MCF 10A (cell line): ENCODE data around the gene PLA2G4E. TPM values are rescaled to one million over a fixed set of nuclear protein-coding genes. Genes with fewer than 3 reads are reported as not detected.

Source experiments
- BruUV-seq: library from RNA; stranded (reverse); fragments of 400-500 nt; replicated peaks from 2 replicates; lab custom pipeline; 2021; lab: Mats Ljungman, UMichigan
- CTCF ChIA-PET: fragments of 300-600 bp; sonication (Branson Sonifier 250); formaldehyde crosslinking; extraction: SDS; loops from one replicate; lab custom pipeline; 2021; ENCODE audit warnings: antibody characterized with exemption, inconsistent platforms; lab: Yijun Ruan, JAX
- POLR2A ChIA-PET: fragments of 300-600, 350-650 bp; sonication (Branson Sonifier 250); formaldehyde crosslinking; extraction: SDS; loops from one replicate; lab custom pipeline; 2020; ENCODE audit warnings: antibody characterized with exemption, inconsistent platforms; lab: Yijun Ruan, JAX
- DNase-seq: peaks from one replicate; pipeline ENCODE4 v3.0.0-alpha.2; 2018; ENCODE audit not compliant: unreplicated experiment
- H3K27ac Mint-ChIP-seq: one replicate; pipeline ENCODE4 v1.8.0; 2022; ENCODE audit warnings: mild to moderate bottlenecking, low read depth, mixed read lengths; ENCODE audit not compliant: unreplicated experiment
- H3K27me3 Mint-ChIP-seq: one replicate; pipeline ENCODE4 v1.8.0; 2022; ENCODE audit warnings: mixed read lengths; ENCODE audit not compliant: insufficient read depth, unreplicated experiment
- H3K36me3 Mint-ChIP-seq: one replicate; pipeline ENCODE4 v1.8.0; 2022; ENCODE audit warnings: mild to moderate bottlenecking, moderate library complexity, mixed read lengths; ENCODE audit not compliant: insufficient read depth, unreplicated experiment
- H3K4me1 Mint-ChIP-seq: one replicate; pipeline ENCODE4 v1.8.0; 2022; ENCODE audit warnings: mixed read lengths; ENCODE audit not compliant: insufficient read depth, unreplicated experiment
- H3K4me3 Mint-ChIP-seq: one replicate; pipeline ENCODE4 v1.8.0; 2022; ENCODE audit warnings: mild to moderate bottlenecking, moderate library complexity, mixed read lengths; ENCODE audit not compliant: unreplicated experiment
- H3K9me3 Mint-ChIP-seq: one replicate; pipeline ENCODE4 v1.8.0; 2022; ENCODE audit warnings: mixed read lengths; ENCODE audit not compliant: unreplicated experiment
- CTCF ChIP-seq: fragments of 200-600 bp; IDR thresholded peaks from one replicate; pipeline ENCODE4 v1.8.0; 2022; ENCODE audit warnings: antibody characterized with exemption, mild to moderate bottlenecking; ENCODE audit not compliant: unreplicated experiment
- intact Hi-C: fragments of 100-400 bp; cut with micrococcal nuclease; formaldehyde crosslinking; loops from 2 replicates; pipeline ENCODE4 v1.14.1; 2022
- total RNA-seq: library from RNA; stranded (reverse); gene quantifications from 2 replicates; pipeline ENCODE4 v1.2.3, GENCODE V29; 2022

Gene PLA2G4E
- total RNA-seq, 1 experiment from 2014 or later, result 0.12 TPM

- no peaks in the 10 kb centered on the region for H3K27me3 Mint-ChIP-seq
- peaks cover 6% of the 10 kb centered on the region for H3K4me1 Mint-ChIP-seq
- no TSS peak for BruUV-seq
- no peak for TF ChIP-seq CTCF
- H3K9me3 Mint-ChIP-seq, result no peaks in the 10 kb centered on the region
- DNase-seq, result no peak
- ChIA-PET CTCF (interaction anchor here (0.7 to 6.0 kb wide), 5 partner anchors 8 to 82 kb away, joined by 3 to 36 read pairs (median 6); partner anchors contain the start of gene EHD4), POLR2A (interaction anchor here (0.8 to 1.5 kb wide), 4 partner anchors 10 to 83 kb away, joined by 3 to 4 read pairs (median 3); no protein-coding TSS in a partner anchor)
- no peak overlapping the region for H3K27ac Mint-ChIP-seq
- no peak overlapping the region for H3K4me3 Mint-ChIP-seq
- H3K36me3 Mint-ChIP-seq, result no peaks in the 10 kb centered on the region
- intact Hi-C loops, result no loop called here
Measured at GRCh38 chr15:41980654-41981323, 40.1 kb downstream of the PLA2G4E start.

GRCh38 chr15:41979493-41980266 lies 41.2 kb downstream of the PLA2G4E start:
- no peak overlapping the region for H3K4me3 Mint-ChIP-seq
- H3K4me1 Mint-ChIP-seq, result peaks cover 6% of the 10 kb centered on the region
- no peak overlapping the region for H3K27ac Mint-ChIP-seq
- no TSS peak for BruUV-seq
- POLR2A ChIA-PET, result interaction anchor here (1.0 to 1.5 kb wide), 3 partner anchors 8 to 84 kb away, joined by 3 to 4 read pairs (median 3); no protein-coding TSS in a partner anchor
- H3K27me3 Mint-ChIP-seq, result no peaks in the 10 kb centered on the region
- H3K36me3 Mint-ChIP-seq, result no peaks in the 10 kb centered on the region
- CTCF ChIA-PET, result interaction anchor here (0.8 to 6.0 kb wide), 5 partner anchors 10 to 95 kb away, joined by 3 to 36 read pairs (median 5); no protein-coding TSS in a partner anchor
- intact Hi-C loops, result no loop called here
- DNase-seq, result no peak
- H3K9me3 Mint-ChIP-seq, result no peaks in the 10 kb centered on the region
- no peak for TF ChIP-seq CTCF

- CTCF ChIA-PET, result interaction anchor here (6.0 kb wide), 1 partner anchor 11 kb away, joined by 36 read pairs; no protein-coding TSS in a partner anchor
- peaks cover 6% of the 10 kb centered on the region for H3K4me1 Mint-ChIP-seq
- H3K9me3 Mint-ChIP-seq, result no peaks in the 10 kb centered on the region
- no peak overlapping the region for H3K27ac Mint-ChIP-seq
- H3K4me3 Mint-ChIP-seq, result no peak overlapping the region
- POLR2A ChIA-PET, result no interaction called here
- TF ChIP-seq CTCF, result no peak
- intact Hi-C loops, result no loop called here
- no peak for DNase-seq
- no peaks in the 10 kb centered on the region for H3K27me3 Mint-ChIP-seq
- no TSS peak for BruUV-seq
- H3K36me3 Mint-ChIP-seq, result no peaks in the 10 kb centered on the region
Measured at GRCh38 chr15:41978534-41978933, 42.3 kb downstream of the PLA2G4E start.
